Nephron progenitor cell (in vitro differentiated cells): ENCODE measurements around the gene WDFY3.

Source experiments
- DNase-seq: peaks from one replicate; pipeline ENCODE4 v3.0.0; 2021
- H3K27ac Mint-ChIP-seq: 2 replicates; pipeline ENCODE4 v1.8.0; 2021; ENCODE audit warnings: mild to moderate bottlenecking, moderate library complexity, mixed read lengths
- H3K27me3 Mint-ChIP-seq: 2 replicates; pipeline ENCODE4 v1.8.0; 2021; ENCODE audit warnings: mild to moderate bottlenecking, low read depth, mixed read lengths; ENCODE audit not compliant: poor library complexity
- H3K36me3 Mint-ChIP-seq: 2 replicates; pipeline ENCODE4 v1.8.0; 2021; ENCODE audit warnings: low read depth, mixed read lengths
- H3K4me1 Mint-ChIP-seq: 2 replicates; pipeline ENCODE4 v1.8.0; 2021; ENCODE audit warnings: mixed read lengths
- H3K4me3 Mint-ChIP-seq: 2 replicates; pipeline ENCODE4 v1.8.0; 2021; ENCODE audit warnings: mild to moderate bottlenecking, moderate library complexity, mixed read lengths
- H3K9me3 Mint-ChIP-seq: 2 replicates; pipeline ENCODE4 v1.8.0; 2021; ENCODE audit warnings: mild to moderate bottlenecking, moderate library complexity, mixed read lengths
- CTCF ChIP-seq: fragments of 200-600 bp; sonication (generic); IDR thresholded peaks from 2 replicates; pipeline ENCODE4 v1.5.0; 2021; ENCODE audit warnings: antibody characterized with exemption

The WDFY3 gene

GRCh38 chr4:84778041-84778440, 188.4 kb downstream of the WDFY3 start:
- Mint-ChIP-seq H3K9me3 (no peaks in the 10 kb centered on the region), H3K27me3 (no peaks in the 10 kb centered on the region), H3K4me1 (no peaks in the 10 kb centered on the region), H3K36me3 (peaks cover 41% of the 10 kb centered on the region), H3K4me3 (no peak overlapping the region), H3K27ac (no peak overlapping the region)
- TF ChIP-seq CTCF: no peak
- DNase-seq: no peak

- H3K36me3 Mint-ChIP-seq: peaks cover 83% of the 10 kb centered on the region
Observed at GRCh38 chr4:84767168-84767567, 199.3 kb downstream of the WDFY3 start.

GRCh38 chr4:84753321-84753972, 213.0 kb downstream of the WDFY3 start:
- H3K36me3 Mint-ChIP-seq: peaks cover 28% of the 10 kb centered on the region
- H3K27me3 Mint-ChIP-seq: no peaks in the 10 kb centered on the region
- H3K4me3 Mint-ChIP-seq: no peak overlapping the region
- no peak for TF ChIP-seq CTCF
- H3K4me1 Mint-ChIP-seq: no peaks in the 10 kb centered on the region
- peak overlapping the region; percentile 46 for H3K27ac Mint-ChIP-seq
- H3K9me3 Mint-ChIP-seq: no peaks in the 10 kb centered on the region
- no peak for DNase-seq

More at GRCh38 chr4:84767168-84767567, 199.3 kb downstream of the WDFY3 start:
- no peak for TF ChIP-seq CTCF
- Mint-ChIP-seq H3K27me3 (no peaks in the 10 kb centered on the region), H3K4me1 (no peaks in the 10 kb centered on the region), H3K9me3 (peaks cover 6% of the 10 kb centered on the region), H3K27ac (peak overlapping the region; percentile 64), H3K4me3 (no peak overlapping the region)
- DNase-seq: no peak

- TF ChIP-seq CTCF: no peak
- no peaks in the 10 kb centered on the region for H3K4me1 Mint-ChIP-seq
- H3K4me3 Mint-ChIP-seq: no peak overlapping the region
- DNase-seq: no peak
- peaks cover 45% of the 10 kb centered on the region for H3K36me3 Mint-ChIP-seq
- no peak overlapping the region for H3K27ac Mint-ChIP-seq
- no peaks in the 10 kb centered on the region for H3K27me3 Mint-ChIP-seq
- H3K9me3 Mint-ChIP-seq: no peaks in the 10 kb centered on the region
Observed at GRCh38 chr4:84751707-84752106, 214.8 kb downstream of the WDFY3 start.

GRCh38 chr4:84750960-84751283, 215.6 kb downstream of the WDFY3 start:
- DNase-seq: no peak
- Mint-ChIP-seq H3K36me3 (peaks cover 53% of the 10 kb centered on the region), H3K27ac (no peak overlapping the region), H3K9me3 (no peaks in the 10 kb centered on the region), H3K27me3 (no peaks in the 10 kb centered on the region), H3K4me3 (no peak overlapping the region), H3K4me1 (no peaks in the 10 kb centered on the region)
- no peak for TF ChIP-seq CTCF

GRCh38 chr4:84750260-84750959, 216.1 kb downstream of the WDFY3 start:
- peak; percentile 65 for TF ChIP-seq CTCF
- Mint-ChIP-seq H3K27me3 (no peaks in the 10 kb centered on the region), H3K9me3 (no peaks in the 10 kb centered on the region), H3K4me1 (no peaks in the 10 kb centered on the region), H3K4me3 (no peak overlapping the region), H3K27ac (no peak overlapping the region), H3K36me3 (peaks cover 58% of the 10 kb centered on the region)
- DNase-seq: no peak
